IMR-90 (cell line): Measurements from ENCODE around the gene SLC26A3. TPM values are rescaled to one million over a fixed set of nuclear protein-coding genes. Genes with fewer than 3 reads are reported as not detected.

ENCODE experiments used
- ATAC-seq: fragments of 200-7000 bp; cut with Tn5 transposase; 2 replicates; pipeline ENCODE4 v1.9.1; 2020; ENCODE audit warnings: low read depth, mild to moderate bottlenecking, moderate library complexity
- BruUV-seq: library from RNA; stranded (reverse); fragments of 400-500 nt; replicated peaks from 2 replicates; lab custom pipeline; 2021; lab: Mats Ljungman, UMichigan
- CTCF ChIA-PET: fragments of 300-600 bp; formaldehyde crosslinking; extraction: SDS; loops from one replicate; lab custom pipeline; 2021; ENCODE audit warnings: antibody characterized with exemption; lab: Yijun Ruan, JAX
- POLR2A ChIA-PET: fragments of 300-600 bp; sonication (Branson Sonifier 250); formaldehyde crosslinking; loops from one replicate; lab custom pipeline; 2022; ENCODE audit warnings: antibody characterized with exemption; ENCODE audit not compliant: unreplicated experiment; lab: Charles Lee
- DNase-seq: peaks from one replicate; pipeline ENCODE4 v3.0.0; 2013
- H2AFZ ChIP-seq: replicated peaks from 2 replicates; pipeline ENCODE3; 2013; ENCODE audit warnings: low read length, mild to moderate bottlenecking; ENCODE audit not compliant: poor library complexity
- H2AK5ac ChIP-seq: 2 replicates; pipeline ENCODE4 v1.6.1; 2013; ENCODE audit warnings: low read depth, low read length, inconsistent platforms
- H2AK9ac ChIP-seq: replicated peaks from 2 replicates; pipeline ENCODE3; 2013; ENCODE audit warnings: mild to moderate bottlenecking, low read depth, low read length, moderate library complexity; ENCODE audit not compliant: poor library complexity
- H2BK120ac ChIP-seq: 2 replicates; pipeline ENCODE4 v1.6.1; 2013; ENCODE audit warnings: low read depth, low read length, inconsistent platforms
- H2BK15ac ChIP-seq: 3 replicates; pipeline ENCODE4 v1.6.1; 2013; ENCODE audit warnings: low read depth, low read length, inconsistent platforms
- H2BK20ac ChIP-seq: 2 replicates; pipeline ENCODE4 v1.6.1; 2013; ENCODE audit warnings: low read depth, mild to moderate bottlenecking, inconsistent platforms, low read length, moderate library complexity
- H2BK5ac ChIP-seq: 2 replicates; pipeline ENCODE4 v1.6.1; 2013; ENCODE audit warnings: mild to moderate bottlenecking, low read depth, low read length, inconsistent platforms; ENCODE audit not compliant: poor library complexity, severe bottlenecking
- H3K14ac ChIP-seq: replicated peaks from 2 replicates; pipeline ENCODE4 v1.6.1; 2013; ENCODE audit warnings: low read depth, low read length, inconsistent platforms
- H3K18ac ChIP-seq: 2 replicates; pipeline ENCODE4 v1.6.1; 2013; ENCODE audit warnings: low read depth, low read length, control low read depth
- H3K23ac ChIP-seq: 2 replicates; pipeline ENCODE4 v1.6.1; 2013; ENCODE audit warnings: low read depth, low read length, inconsistent platforms
- H3K27ac ChIP-seq: 2 replicates; pipeline ENCODE4 v1.5.1; 2013; ENCODE audit warnings: mild to moderate bottlenecking, control low read depth, low read length; ENCODE audit not compliant: insufficient read depth
- H3K27me3 ChIP-seq: 2 replicates; pipeline ENCODE4 v1.6.1; 2013; ENCODE audit warnings: low read length; ENCODE audit not compliant: control insufficient read depth, insufficient read depth
- H3K36me3 ChIP-seq: 2 replicates; pipeline ENCODE4 v1.6.1; 2013; ENCODE audit warnings: low read length, mixed read lengths; ENCODE audit not compliant: control insufficient read depth, insufficient read depth
- H3K4ac ChIP-seq: 2 replicates; pipeline ENCODE4 v1.6.1; 2013; ENCODE audit warnings: low read depth, low read length, inconsistent platforms
- H3K4me1 ChIP-seq: 2 replicates; pipeline ENCODE4 v1.6.1; 2013; ENCODE audit warnings: low read length, mixed read lengths; ENCODE audit not compliant: control insufficient read depth, insufficient read depth
- H3K4me2 ChIP-seq: 2 replicates; pipeline ENCODE4 v1.6.1; 2013; ENCODE audit warnings: low read depth, mild to moderate bottlenecking, control low read depth, low read length, moderate library complexity
- H3K4me3 ChIP-seq: 2 replicates; pipeline ENCODE4 v1.5.1; 2013; ENCODE audit warnings: low read depth, mild to moderate bottlenecking, control low read depth, low read length, moderate library complexity; ENCODE audit not compliant: insufficient read depth
- H3K56ac ChIP-seq: 2 replicates; pipeline ENCODE4 v1.6.1; 2013; ENCODE audit warnings: low read length, inconsistent platforms; ENCODE audit not compliant: insufficient read depth; ENCODE audit errors: extremely low read depth
- H3K79me1 ChIP-seq, 2 experiments: 2 replicates each; pipeline ENCODE4 v1.6.1; 2013; ENCODE audit warnings: low read length in 2 of 2, inconsistent platforms in 1 of 2, low read depth in 1 of 2
- H3K9ac ChIP-seq: 2 replicates; pipeline ENCODE4 v1.6.1; 2013; ENCODE audit warnings: low read depth, low read length, control low read depth
- H3K9me1 ChIP-seq: 2 replicates; pipeline ENCODE4 v1.6.1; 2013; ENCODE audit warnings: low read length, inconsistent platforms; ENCODE audit not compliant: insufficient read depth
- H3K9me3 ChIP-seq: 2 replicates; pipeline ENCODE4 v1.6.1; 2013; ENCODE audit warnings: low read length; ENCODE audit not compliant: control insufficient read depth, insufficient read depth
- H4K20me1 ChIP-seq: 2 replicates; pipeline ENCODE4 v1.6.1; 2013; ENCODE audit warnings: low read length, inconsistent platforms; ENCODE audit not compliant: insufficient read depth
- H4K5ac ChIP-seq: 2 replicates; pipeline ENCODE4 v1.6.1; 2013; ENCODE audit warnings: mild to moderate bottlenecking, low read depth, low read length, control low read depth
- H4K8ac ChIP-seq, 2 experiments: 2 replicates each; pipeline ENCODE4 v1.6.1; 2013; ENCODE audit warnings: low read depth in 2 of 2, low read length in 2 of 2, control low read depth in 1 of 2, inconsistent platforms in 1 of 2
- H4K91ac ChIP-seq: 2 replicates; pipeline ENCODE4 v1.6.1; 2013; ENCODE audit warnings: low read depth, low read length, inconsistent platforms; ENCODE audit not compliant: insufficient read depth
- BHLHE40 ChIP-seq: fragments of 150-350 bp; IDR thresholded peaks from 2 replicates; pipeline ENCODE4 v1.6.1; 2016; ENCODE audit warnings: mild to moderate bottlenecking, low read depth, low read length
- CHD1 ChIP-seq: IDR thresholded peaks from 2 replicates; pipeline ENCODE4 v1.6.1; 2012; ENCODE audit warnings: low read depth, low read length, improper control_type of control experiment
- ELK1 ChIP-seq: fragments of 150-350 bp; IDR thresholded peaks from 2 replicates; pipeline ENCODE4 v1.6.1; 2016; ENCODE audit warnings: low read depth, mild to moderate bottlenecking, low read length, moderate library complexity, borderline replicate concordance
- FOS ChIP-seq: fragments of 150-350 bp; IDR thresholded peaks from 2 replicates; pipeline ENCODE4 v1.6.1; 2016; ENCODE audit warnings: low read depth, low read length
- MAFK ChIP-seq: IDR thresholded peaks from 2 replicates; pipeline ENCODE4 v1.6.1; 2012; ENCODE audit warnings: low read depth, low read length, improper control_type of control experiment
- MAZ ChIP-seq: IDR thresholded peaks from 2 replicates; pipeline ENCODE4 v1.6.1; 2012; ENCODE audit warnings: low read depth, mild to moderate bottlenecking, low read length, improper control_type of control experiment, moderate library complexity, borderline replicate concordance
- MXI1 ChIP-seq: IDR thresholded peaks from 2 replicates; pipeline ENCODE4 v1.6.1; 2012; ENCODE audit warnings: low read depth, mild to moderate bottlenecking, low read length, moderate library complexity, borderline replicate concordance
- NFE2L2 ChIP-seq: fragments of 150-350 bp; IDR thresholded peaks from 2 replicates; pipeline ENCODE4 v1.6.1; 2016; ENCODE audit warnings: low read depth, mild to moderate bottlenecking, low read length
- RAD21 ChIP-seq: IDR thresholded peaks from 2 replicates; pipeline ENCODE4 v1.6.1; 2012; ENCODE audit warnings: low read length, improper control_type of control experiment
- RCOR1 ChIP-seq: IDR thresholded peaks from 2 replicates; pipeline ENCODE4 v1.6.1; 2012; ENCODE audit warnings: mild to moderate bottlenecking, low read length, improper control_type of control experiment; ENCODE audit not compliant: insufficient replicate concordance
- RFX5 ChIP-seq: IDR thresholded peaks from 2 replicates; pipeline ENCODE4 v1.8.0; 2012; ENCODE audit warnings: low read depth, mild to moderate bottlenecking, low read length, moderate library complexity
- SMC3 ChIP-seq: fragments of 150-350 bp; IDR thresholded peaks from 2 replicates; pipeline ENCODE4 v1.6.1; 2016; ENCODE audit warnings: low read depth, mild to moderate bottlenecking, antibody characterized with exemption, low read length, moderate library complexity
- WGBS, 2 experiments: methylation state at CpG; one replicate each; pipeline versions ENCODE4 v1.1.5 to v1.1.7; 2013; ENCODE audit warnings: missing lambda C conversion rate in 2 of 2; ENCODE audit not compliant: insufficient read length in 1 of 2; ENCODE audit errors: extremely low coverage in 2 of 2; 5-methylcytosine and 5-hydroxymethylcytosine counted together
- dilution Hi-C: fragments of 300-500 bp; cut with HindIII; formaldehyde crosslinking; loops from one replicate; pipeline ENCODE4 v1.14.3; 2018; ENCODE audit warnings: low sequenced_read_pairs; ENCODE audit not compliant: unreplicated experiment
- in situ Hi-C: fragments of 300-500 bp; cut with MboI; formaldehyde crosslinking; loops from 3 replicates; pipeline ENCODE4 v1.14.3; 2019; ENCODE audit warnings: low sequenced_read_pairs, inconsistent platforms, mixed read lengths
- intact Hi-C: fragments of 100-400 bp; cut with micrococcal nuclease; formaldehyde crosslinking; loops from 2 replicates; pipeline ENCODE4 v1.10.0; 2022
- polyA plus RNA-seq, 3 experiments: library from polyadenylated mRNA; depleted of rRNA; stranded (reverse); fragments of >200 nt; gene quantifications; 2 replicates each; pipeline ENCODE4 v1.2.3, GENCODE V29; 2012; ENCODE audit warnings: low replicate concordance in 1 of 3
- total RNA-seq: library from RNA; depleted of rRNA; stranded (reverse); fragments of >200 nt; gene quantifications from 2 replicates; pipeline ENCODE4 v1.2.3, GENCODE V29; 2012
- TF ChIP-seq, protein P1 (sequence below): conservative IDR thresholded peaks from 2 replicates; pipeline ENCODE4 v1.5.1; 2012; ENCODE audit warnings: mild to moderate bottlenecking, low read depth, low read length, improper control_type of control experiment

The SLC26A3 gene
- total and polyA plus RNA-seq, 2 of the 4 experiments (the other 2 are of a cell fraction) = not detected

DNA sequence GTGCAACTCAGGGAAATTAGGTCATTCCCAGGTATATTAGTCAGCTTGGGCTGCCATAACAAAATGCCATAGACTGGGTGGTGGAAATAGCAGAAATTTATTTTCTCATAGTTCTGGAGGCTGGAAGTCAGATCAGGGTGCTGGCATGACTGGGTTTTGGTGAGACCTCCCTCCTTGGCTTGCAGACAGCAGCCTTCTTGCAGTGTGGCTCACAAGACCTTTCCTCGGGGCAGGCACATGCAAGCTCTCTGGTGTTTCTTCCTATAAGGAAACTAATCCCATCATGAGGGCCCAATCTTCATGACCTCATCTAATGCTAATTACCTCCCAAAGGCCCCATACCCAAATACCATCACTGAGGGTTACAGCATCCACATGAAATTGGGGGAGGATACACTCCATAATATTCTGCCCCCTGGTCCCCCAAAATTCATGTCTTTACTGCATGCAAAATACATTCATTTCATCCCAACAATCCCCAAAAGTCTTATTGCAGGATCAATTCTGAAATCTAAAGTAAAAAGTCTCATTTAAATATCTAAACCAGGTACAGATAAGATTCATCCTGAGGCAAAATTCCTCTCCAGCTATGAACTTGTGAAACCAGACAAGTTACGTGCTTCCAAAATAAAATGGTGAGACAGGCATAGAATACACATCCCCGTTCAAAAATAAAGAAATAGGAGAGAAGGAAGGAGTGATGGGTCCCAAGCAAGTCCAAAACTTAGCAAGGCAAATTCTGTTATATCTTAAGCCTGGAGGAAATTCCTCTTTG lies 76.5 kb downstream of the SLC26A3 start:
- no peak overlapping the region for H2AFZ ChIP-seq
- H3K56ac ChIP-seq = no peak overlapping the region
- H4K5ac ChIP-seq = no peak overlapping the region
- no peaks in the 10 kb centered on the region for H3K9me3 ChIP-seq
- intact Hi-C loops (loop anchor here (5.0 kb wide), 2 partner anchors 144 to 524 kb away; partner anchors contain the start of gene BCAP29), dilution Hi-C loops (no loop called here), in situ Hi-C loops (loop anchor here (10.0 to 25.0 kb wide), 2 partner anchors 411 to 532 kb away; partner anchors contain the start of gene LAMB4)
- no peak overlapping the region for H4K8ac ChIP-seq
- no peak overlapping the region for H3K27ac ChIP-seq
- H3K4me2 ChIP-seq = no peak overlapping the region
- no peak overlapping the region for H3K4ac ChIP-seq
- TF ChIP-seq, protein P1, sequence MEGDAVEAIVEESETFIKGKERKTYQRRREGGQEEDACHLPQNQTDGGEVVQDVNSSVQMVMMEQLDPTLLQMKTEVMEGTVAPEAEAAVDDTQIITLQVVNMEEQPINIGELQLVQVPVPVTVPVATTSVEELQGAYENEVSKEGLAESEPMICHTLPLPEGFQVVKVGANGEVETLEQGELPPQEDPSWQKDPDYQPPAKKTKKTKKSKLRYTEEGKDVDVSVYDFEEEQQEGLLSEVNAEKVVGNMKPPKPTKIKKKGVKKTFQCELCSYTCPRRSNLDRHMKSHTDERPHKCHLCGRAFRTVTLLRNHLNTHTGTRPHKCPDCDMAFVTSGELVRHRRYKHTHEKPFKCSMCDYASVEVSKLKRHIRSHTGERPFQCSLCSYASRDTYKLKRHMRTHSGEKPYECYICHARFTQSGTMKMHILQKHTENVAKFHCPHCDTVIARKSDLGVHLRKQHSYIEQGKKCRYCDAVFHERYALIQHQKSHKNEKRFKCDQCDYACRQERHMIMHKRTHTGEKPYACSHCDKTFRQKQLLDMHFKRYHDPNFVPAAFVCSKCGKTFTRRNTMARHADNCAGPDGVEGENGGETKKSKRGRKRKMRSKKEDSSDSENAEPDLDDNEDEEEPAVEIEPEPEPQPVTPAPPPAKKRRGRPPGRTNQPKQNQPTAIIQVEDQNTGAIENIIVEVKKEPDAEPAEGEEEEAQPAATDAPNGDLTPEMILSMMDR = no peak
- TF ChIP-seq MAFK (no peak), MXI1 (no peak), RCOR1 (no peak), FOS (no peak), SMC3 (no peak), RFX5 (no peak), RAD21 (no peak), ELK1 (no peak), MAZ (no peak), BHLHE40 (no peak), NFE2L2 (no peak), CHD1 (no peak)
- no peak overlapping the region for H3K14ac ChIP-seq
- CTCF ChIA-PET = interaction anchor here (1.7 kb wide), 1 partner anchor 264 kb away, joined by 4 read pairs; no protein-coding TSS in a partner anchor
- no peak overlapping the region for H3K9ac ChIP-seq
- no peaks in the 10 kb centered on the region for H4K20me1 ChIP-seq
- WGBS, 2 experiments = no CpG with 5 or more reads among the region's 3 CpGs
- no peak overlapping the region for H3K18ac ChIP-seq
- DNase-seq = no peak
- peaks cover 4% of the 10 kb centered on the region for H3K27me3 ChIP-seq
- H3K79me1 ChIP-seq = no peaks in the 10 kb centered on the region
- no TSS peak for BruUV-seq
- H2BK120ac ChIP-seq = no peak overlapping the region
- H3K23ac ChIP-seq = no peak overlapping the region
- ATAC-seq = no peak
- H2AK9ac ChIP-seq = no peak overlapping the region
- H3K4me3 ChIP-seq = no peak overlapping the region
- H3K36me3 ChIP-seq = no peaks in the 10 kb centered on the region
- H2BK20ac ChIP-seq = no peak overlapping the region
- H3K9me1 ChIP-seq = no peaks in the 10 kb centered on the region
- POLR2A ChIA-PET = no interaction called here
- H2BK15ac ChIP-seq = no peak overlapping the region
- H2BK5ac ChIP-seq = no peak overlapping the region
- peaks cover 2% of the 10 kb centered on the region; the same call in 1 of the 2 replicates for H3K4me1 ChIP-seq
- H4K91ac ChIP-seq = no peak overlapping the region
- no peak overlapping the region for H2AK5ac ChIP-seq
